T-helper 2 cell treated with Interferon-gamma antibody and Interleukin-4, amounts not matched to agents 5 μg/mL and 100 μg/mL, for 36 hours (primary cell): ENCODE results near the gene LMBRD1.

Experiments
- DNase-seq: peaks from one replicate; pipeline ENCODE4 v3.0.0; 2021; ENCODE audit warnings: low spot score
- H3K27ac Mint-ChIP-seq: one replicate; pipeline ENCODE4 v1.8.0; 2021; ENCODE audit warnings: mild to moderate bottlenecking, mixed read lengths
- H3K27me3 Mint-ChIP-seq: one replicate; pipeline ENCODE4 v1.8.0; 2021; ENCODE audit warnings: low read depth, mixed read lengths
- H3K36me3 Mint-ChIP-seq: one replicate; pipeline ENCODE4 v1.8.0; 2021; ENCODE audit warnings: low read depth, mixed read lengths
- H3K4me1 Mint-ChIP-seq: one replicate; pipeline ENCODE4 v1.8.0; 2021; ENCODE audit warnings: low read depth, mixed read lengths
- H3K4me3 Mint-ChIP-seq: one replicate; pipeline ENCODE4 v1.8.0; 2022; ENCODE audit warnings: mild to moderate bottlenecking, moderate library complexity, mixed read lengths
- H3K9me3 Mint-ChIP-seq: one replicate; pipeline ENCODE4 v1.8.0; 2021; ENCODE audit warnings: mixed read lengths

The LMBRD1 gene

GRCh38 chr6:69756366-69756765 is 40.4 kb downstream of the LMBRD1 start:
- Mint-ChIP-seq H3K27me3 (no peaks in the 10 kb centered on the region), H3K4me1 (peaks cover 11% of the 10 kb centered on the region), H3K36me3 (peaks cover 14% of the 10 kb centered on the region), H3K4me3 (no peak overlapping the region), H3K27ac (no peak overlapping the region), H3K9me3 (peaks cover 15% of the 10 kb centered on the region)
- no peak for DNase-seq

- H3K4me3 Mint-ChIP-seq: no peak overlapping the region
- H3K4me1 Mint-ChIP-seq: no peaks in the 10 kb centered on the region
- H3K9me3 Mint-ChIP-seq: no peaks in the 10 kb centered on the region
- H3K27me3 Mint-ChIP-seq: no peaks in the 10 kb centered on the region
- DNase-seq: no peak
- H3K27ac Mint-ChIP-seq: no peak overlapping the region
- H3K36me3 Mint-ChIP-seq: peaks cover 1% of the 10 kb centered on the region
These were observed 61.8 kb downstream of the LMBRD1 start for GRCh38 chr6:69735027-69735426.

- Mint-ChIP-seq H3K36me3 (peaks cover 1% of the 10 kb centered on the region), H3K27ac (no peak overlapping the region), H3K27me3 (no peaks in the 10 kb centered on the region), H3K4me3 (no peak overlapping the region), H3K4me1 (no peaks in the 10 kb centered on the region), H3K9me3 (no peaks in the 10 kb centered on the region)
- DNase-seq: no peak
These were observed 64.2 kb downstream of the LMBRD1 start for GRCh38 chr6:69732640-69733039.

GRCh38 chr6:69732045-69732444 is 64.8 kb downstream of the LMBRD1 start:
- H3K27me3 Mint-ChIP-seq: no peaks in the 10 kb centered on the region
- no peak for DNase-seq
- H3K4me1 Mint-ChIP-seq: no peaks in the 10 kb centered on the region
- H3K9me3 Mint-ChIP-seq: no peaks in the 10 kb centered on the region
- no peak overlapping the region for H3K27ac Mint-ChIP-seq
- H3K36me3 Mint-ChIP-seq: no peaks in the 10 kb centered on the region
- H3K4me3 Mint-ChIP-seq: no peak overlapping the region

GRCh38 chr6:69729870-69730449 is 66.8 kb downstream of the LMBRD1 start:
- Mint-ChIP-seq H3K27ac (no peak overlapping the region), H3K4me3 (no peak overlapping the region), H3K9me3 (peaks cover 12% of the 10 kb centered on the region), H3K36me3 (peaks cover 14% of the 10 kb centered on the region), H3K27me3 (no peaks in the 10 kb centered on the region), H3K4me1 (no peaks in the 10 kb centered on the region)
- DNase-seq: no peak

GRCh38 chr6:69722683-69723082 is 74.1 kb downstream of the LMBRD1 start:
- Mint-ChIP-seq H3K36me3 (peaks cover 45% of the 10 kb centered on the region), H3K27ac (no peak overlapping the region), H3K27me3 (no peaks in the 10 kb centered on the region), H3K4me1 (no peaks in the 10 kb centered on the region), H3K4me3 (no peak overlapping the region), H3K9me3 (peaks cover 31% of the 10 kb centered on the region)
- DNase-seq: no peak

- Mint-ChIP-seq H3K4me1 (no peaks in the 10 kb centered on the region), H3K9me3 (peaks cover 18% of the 10 kb centered on the region), H3K4me3 (no peak overlapping the region), H3K36me3 (peaks cover 40% of the 10 kb centered on the region), H3K27me3 (no peaks in the 10 kb centered on the region), H3K27ac (no peak overlapping the region)
- no peak for DNase-seq
These were observed 77.1 kb downstream of the LMBRD1 start for GRCh38 chr6:69719602-69720193.

- no peak overlapping the region for H3K4me3 Mint-ChIP-seq
- H3K27ac Mint-ChIP-seq: no peak overlapping the region
- H3K4me1 Mint-ChIP-seq: no peaks in the 10 kb centered on the region
- DNase-seq: no peak
- H3K9me3 Mint-ChIP-seq: no peaks in the 10 kb centered on the region
- no peaks in the 10 kb centered on the region for H3K27me3 Mint-ChIP-seq
- H3K36me3 Mint-ChIP-seq: peaks cover 12% of the 10 kb centered on the region
These were observed 90.1 kb downstream of the LMBRD1 start for GRCh38 chr6:69706724-69707123.

GRCh38 chr6:69705954-69706353 is 90.9 kb downstream of the LMBRD1 start:
- Mint-ChIP-seq H3K27ac (no peak overlapping the region), H3K9me3 (no peaks in the 10 kb centered on the region), H3K27me3 (no peaks in the 10 kb centered on the region), H3K4me3 (no peak overlapping the region), H3K4me1 (no peaks in the 10 kb centered on the region), H3K36me3 (peaks cover 12% of the 10 kb centered on the region)
- no peak for DNase-seq

- no peaks in the 10 kb centered on the region for H3K27me3 Mint-ChIP-seq
- H3K36me3 Mint-ChIP-seq: peaks cover 10% of the 10 kb centered on the region
- no peaks in the 10 kb centered on the region for H3K9me3 Mint-ChIP-seq
- H3K4me1 Mint-ChIP-seq: no peaks in the 10 kb centered on the region
- no peak overlapping the region for H3K4me3 Mint-ChIP-seq
- H3K27ac Mint-ChIP-seq: no peak overlapping the region
- DNase-seq: no peak
These were observed 91.9 kb downstream of the LMBRD1 start for GRCh38 chr6:69704916-69705315.

GRCh38 chr6:69699655-69700054 is 97.2 kb downstream of the LMBRD1 start:
- DNase-seq: no peak
- Mint-ChIP-seq H3K9me3 (no peaks in the 10 kb centered on the region), H3K4me3 (no peak overlapping the region), H3K27ac (no peak overlapping the region), H3K36me3 (peaks cover 17% of the 10 kb centered on the region), H3K27me3 (no peaks in the 10 kb centered on the region), H3K4me1 (peaks cover 4% of the 10 kb centered on the region)

GRCh38 chr6:69696273-69696672 is 100.5 kb downstream of the LMBRD1 start:
- H3K4me3 Mint-ChIP-seq: no peak overlapping the region
- DNase-seq: no peak
- H3K4me1 Mint-ChIP-seq: peaks cover 4% of the 10 kb centered on the region
- no peaks in the 10 kb centered on the region for H3K9me3 Mint-ChIP-seq
- peaks cover 17% of the 10 kb centered on the region for H3K36me3 Mint-ChIP-seq
- no peaks in the 10 kb centered on the region for H3K27me3 Mint-ChIP-seq
- H3K27ac Mint-ChIP-seq: no peak overlapping the region

GRCh38 chr6:69693762-69694161 is 103.0 kb downstream of the LMBRD1 start:
- Mint-ChIP-seq H3K4me1 (peaks cover 4% of the 10 kb centered on the region), H3K9me3 (no peaks in the 10 kb centered on the region), H3K36me3 (peaks cover 17% of the 10 kb centered on the region), H3K27ac (no peak overlapping the region), H3K27me3 (no peaks in the 10 kb centered on the region), H3K4me3 (no peak overlapping the region)
- no peak for DNase-seq

GRCh38 chr6:69690986-69691385 is 105.8 kb downstream of the LMBRD1 start:
- H3K36me3 Mint-ChIP-seq: peaks cover 3% of the 10 kb centered on the region
- no peak overlapping the region for H3K27ac Mint-ChIP-seq
- no peaks in the 10 kb centered on the region for H3K4me1 Mint-ChIP-seq

GRCh38 chr6:69680302-69680701 is 116.5 kb downstream of the LMBRD1 start:
- H3K27ac Mint-ChIP-seq: no peak overlapping the region
- H3K9me3 Mint-ChIP-seq: no peaks in the 10 kb centered on the region
- no peaks in the 10 kb centered on the region for H3K27me3 Mint-ChIP-seq
- H3K36me3 Mint-ChIP-seq: peaks cover 6% of the 10 kb centered on the region
- no peak overlapping the region for H3K4me3 Mint-ChIP-seq
- H3K4me1 Mint-ChIP-seq: peaks cover 2% of the 10 kb centered on the region
- no peak for DNase-seq

More at GRCh38 chr6:69690986-69691385, 105.8 kb downstream of the LMBRD1 start:
- Mint-ChIP-seq H3K4me3 (no peak overlapping the region), H3K27me3 (no peaks in the 10 kb centered on the region), H3K9me3 (no peaks in the 10 kb centered on the region)
- no peak for DNase-seq
